Tibial artery (tissue), 4 donors: Measurements from ENCODE around the gene PABPN1L.

Experiments used
- DNase-seq, 2 donors: peaks; one replicate each; pipeline ENCODE4 v3.0.0-alpha.2; 2019
- H3K27ac ChIP-seq, 2 donors: fragments of 200-600 bp; sonication (generic) in 1 of 2; 1 replicate in 1 of 2; 2 replicates in 1 of 2; pipeline ENCODE4 v1.5.1; 2018 to 2019; ENCODE audit warnings: mild to moderate bottlenecking in 1 of 2
- H3K27me3 ChIP-seq, 2 donors: fragments of 200-600 bp; sonication (generic) in 1 of 2; one replicate each; pipeline versions ENCODE4 v1.5.1 to v1.6.0; 2016 to 2019
- H3K36me3 ChIP-seq, 3 donors: fragments of 200-600 bp; sonication (generic) in 2 of 3; one replicate each; pipeline ENCODE4 v1.5.1; 2016 to 2019; ENCODE audit warnings: mild to moderate bottlenecking in 2 of 3
- H3K4me1 ChIP-seq, 4 donors: fragments of 200-600 bp; sonication (generic) in 2 of 4; 1 replicate in 3 of 4; 2 replicates in 1 of 4; pipeline ENCODE4 v1.5.1; 2016 to 2019
- H3K4me3 ChIP-seq, 2 donors: fragments of 200-600 bp; sonication (generic) in 1 of 2; 1 replicate in 1 of 2; 2 replicates in 1 of 2; pipeline ENCODE4 v1.5.1; 2018 to 2019; ENCODE audit warnings: mild to moderate bottlenecking in 2 of 2
- H3K9me3 ChIP-seq, 3 donors: fragments of 200-600 bp; sonication (generic) in 1 of 3; one replicate each; pipeline ENCODE4 v1.5.1; 2016 to 2019
- CTCF ChIP-seq, 2 experiments: fragments of 200-600 bp in 1 of 2; fragments of 450-650 bp in 1 of 2; IDR thresholded peaks; one replicate each; pipeline ENCODE4 v1.5.1; 2017 to 2019; ENCODE audit warnings: antibody characterized with exemption in 2 of 2, mild to moderate bottlenecking in 1 of 2, moderate library complexity in 1 of 2
- intact Hi-C: fragments of 100-400 bp; cut with DNase I; formaldehyde crosslinking; loops from one replicate; pipeline ENCODE4 v1.15.0; 2023; ENCODE audit warnings: low total_unique reads

Gene PABPN1L

GRCh38 chr16:88847654-88848053 is 18.8 kb downstream of the PABPN1L start:
- Histone ChIP-seq H3K4me3 (no peak overlapping the region), H3K4me1 (no peaks in the 10 kb centered on the region), H3K9me3 (no peaks in the 10 kb centered on the region), H3K27me3 (no peaks in the 10 kb centered on the region), H3K27ac (no peak overlapping the region), H3K36me3 (peaks cover 0 to 54% (median 16%) of the 10 kb centered on the region in 3 donors)
- no peak for DNase-seq
- intact Hi-C loops, result no loop called here
- TF ChIP-seq CTCF (IDR thresholded peaks at IDR 0.05), result no peak

- Histone ChIP-seq H3K27me3 (no peaks in the 10 kb centered on the region), H3K27ac (no peak overlapping the region), H3K9me3 (no peaks in the 10 kb centered on the region), H3K4me1 (no peaks in the 10 kb centered on the region), H3K4me3 (no peak overlapping the region), H3K36me3 (peaks cover 0 to 57% (median 29%) of the 10 kb centered on the region in 3 donors)
- TF ChIP-seq CTCF (IDR thresholded peaks at IDR 0.05), result no peak
- intact Hi-C loops, result no loop called here
- DNase-seq, result no peak
Measured at GRCh38 chr16:88846088-88846487, 20.4 kb downstream of the PABPN1L start.

- H3K9me3 ChIP-seq, result no peaks in the 10 kb centered on the region
- intact Hi-C loops, result no loop called here
- DNase-seq, result no peak
- no peaks in the 10 kb centered on the region for H3K27me3 ChIP-seq
- peaks cover 14 to 58% (median 34%) of the 10 kb centered on the region in 3 donors for H3K36me3 ChIP-seq
- no peaks in the 10 kb centered on the region for H3K4me1 ChIP-seq
- H3K27ac ChIP-seq, result no peak overlapping the region
- no peak overlapping the region for H3K4me3 ChIP-seq
- TF ChIP-seq CTCF (IDR thresholded peaks at IDR 0.05), result no peak
Measured at GRCh38 chr16:88844419-88845036, 21.9 kb downstream of the PABPN1L start.

- DNase-seq, result no peak
- Histone ChIP-seq H3K36me3 (peaks cover 18 to 60% (median 47%) of the 10 kb centered on the region in 3 donors), H3K4me3 (no peak overlapping the region), H3K9me3 (no peaks in the 10 kb centered on the region), H3K4me1 (no peaks in the 10 kb centered on the region), H3K27me3 (no peaks in the 10 kb centered on the region), H3K27ac (no peak overlapping the region)
- TF ChIP-seq CTCF (IDR thresholded peaks at IDR 0.05), result no peak
- intact Hi-C loops, result no loop called here
Measured at GRCh38 chr16:88843256-88843655, 23.2 kb downstream of the PABPN1L start.

- DNase-seq, result no peak
- H3K4me1 ChIP-seq, result no peaks in the 10 kb centered on the region
- H3K27me3 ChIP-seq, result no peaks in the 10 kb centered on the region
- H3K27ac ChIP-seq, result no peak overlapping the region
- intact Hi-C loops, result no loop called here
- no peak overlapping the region for H3K4me3 ChIP-seq
- TF ChIP-seq CTCF (IDR thresholded peaks at IDR 0.05), result no peak
- peaks cover 18 to 60% (median 51%) of the 10 kb centered on the region in 3 donors for H3K36me3 ChIP-seq
- H3K9me3 ChIP-seq, result no peaks in the 10 kb centered on the region
Measured at GRCh38 chr16:88842806-88843205, 23.7 kb downstream of the PABPN1L start.
